ENCODE results near the gene GALNT16.

The GALNT16 gene

GRCh38 chr14:69353168-69353567 is 93.2 kb downstream of the GALNT16 start:
- Histone ChIP-seq H3K9ac (ENCODE audit: insufficient read length) (no peak overlapping the region), H3K27ac (no peak overlapping the region), H3K4me3 (no peak overlapping the region), H3K36me3 (ENCODE audit: insufficient read depth, low read length) (no peaks in the 10 kb centered on the region), H3K9me3 (ENCODE audit: low read depth, low read length) (no peaks in the 10 kb centered on the region)
- no peak for DNase-seq (ENCODE audit: low read depth, low spot score)
- TF ChIP-seq FOXP2 (optimal IDR thresholded peaks at IDR 0.05; ENCODE audit: control extremely low read depth, extremely low read length, insufficient read depth) = no peak
- TF ChIP-seq EZH2 (IDR thresholded peaks at IDR 0.05) = no peak
- TF ChIP-seq POLR2AphosphoS5 (IDR thresholded peaks at IDR 0.05; ENCODE audit: borderline replicate concordance, low read depth, low read length) = no peak

GRCh38 chr14:69354383-69355153 is 94.6 kb downstream of the GALNT16 start:
- H3K4me3 ChIP-seq = no peak overlapping the region
- H3K9ac ChIP-seq (ENCODE audit: insufficient read length) = no peak overlapping the region
- H3K9me3 ChIP-seq (ENCODE audit: low read depth, low read length) = no peaks in the 10 kb centered on the region
- H3K36me3 ChIP-seq (ENCODE audit: insufficient read depth, low read length) = no peaks in the 10 kb centered on the region
- DNase-seq (ENCODE audit: low read depth, low spot score) = no peak
- H3K27ac ChIP-seq = no peak overlapping the region
- TF ChIP-seq POLR2AphosphoS5 (IDR thresholded peaks at IDR 0.05; ENCODE audit: borderline replicate concordance, low read depth, low read length) (no peak), EZH2 (IDR thresholded peaks at IDR 0.05) (no peak), FOXP2 (optimal IDR thresholded peaks at IDR 0.05; ENCODE audit: control extremely low read depth, extremely low read length, insufficient read depth) (no peak)

GRCh38 chr14:69355154-69355597 is 95.2 kb downstream of the GALNT16 start:
- Histone ChIP-seq H3K27ac (no peak overlapping the region), H3K9ac (ENCODE audit: insufficient read length) (no peak overlapping the region), H3K4me3 (no peak overlapping the region), H3K9me3 (ENCODE audit: low read depth, low read length) (no peaks in the 10 kb centered on the region), H3K36me3 (ENCODE audit: insufficient read depth, low read length) (no peaks in the 10 kb centered on the region)
- no peak for DNase-seq (ENCODE audit: low read depth, low spot score)
- TF ChIP-seq POLR2AphosphoS5 (IDR thresholded peaks at IDR 0.05; ENCODE audit: borderline replicate concordance, low read depth, low read length) (no peak), FOXP2 (optimal IDR thresholded peaks at IDR 0.05; ENCODE audit: control extremely low read depth, extremely low read length, insufficient read depth) (no peak), EZH2 (IDR thresholded peaks at IDR 0.05) (no peak)

GRCh38 chr14:69355607-69356281 is 95.8 kb downstream of the GALNT16 start:
- no peaks in the 10 kb centered on the region for H3K36me3 ChIP-seq (ENCODE audit: insufficient read depth, low read length)
- no peak for TF ChIP-seq EZH2 (IDR thresholded peaks at IDR 0.05)
- TF ChIP-seq FOXP2 (optimal IDR thresholded peaks at IDR 0.05; ENCODE audit: control extremely low read depth, extremely low read length, insufficient read depth) = no peak
- no peak for TF ChIP-seq POLR2AphosphoS5 (IDR thresholded peaks at IDR 0.05; ENCODE audit: borderline replicate concordance, low read depth, low read length)
- H3K9me3 ChIP-seq (ENCODE audit: low read depth, low read length) = no peaks in the 10 kb centered on the region
- no peak overlapping the region for H3K4me3 ChIP-seq
- H3K27ac ChIP-seq = no peak overlapping the region
- H3K9ac ChIP-seq (ENCODE audit: insufficient read length) = no peak overlapping the region
- DNase-seq (ENCODE audit: low read depth, low spot score) = no peak

GRCh38 chr14:69356903-69357543 is 97.1 kb downstream of the GALNT16 start:
- no peak overlapping the region for H3K9ac ChIP-seq (ENCODE audit: insufficient read length)
- no peaks in the 10 kb centered on the region for H3K36me3 ChIP-seq (ENCODE audit: insufficient read depth, low read length)
- no peak for TF ChIP-seq FOXP2 (optimal IDR thresholded peaks at IDR 0.05; ENCODE audit: control extremely low read depth, extremely low read length, insufficient read depth)
- no peak for TF ChIP-seq POLR2AphosphoS5 (IDR thresholded peaks at IDR 0.05; ENCODE audit: borderline replicate concordance, low read depth, low read length)
- TF ChIP-seq EZH2 (IDR thresholded peaks at IDR 0.05) = no peak
- no peaks in the 10 kb centered on the region for H3K9me3 ChIP-seq (ENCODE audit: low read depth, low read length)
- no peak for DNase-seq (ENCODE audit: low read depth, low spot score)
- H3K27ac ChIP-seq = no peak overlapping the region
- H3K4me3 ChIP-seq = no peak overlapping the region

- Histone ChIP-seq H3K4me3 (no peak overlapping the region), H3K9me3 (ENCODE audit: low read depth, low read length) (no peaks in the 10 kb centered on the region), H3K9ac (ENCODE audit: insufficient read length) (no peak overlapping the region), H3K36me3 (ENCODE audit: insufficient read depth, low read length) (no peaks in the 10 kb centered on the region), H3K27ac (no peak overlapping the region)
- TF ChIP-seq FOXP2 (optimal IDR thresholded peaks at IDR 0.05; ENCODE audit: control extremely low read depth, extremely low read length, insufficient read depth) = no peak
- TF ChIP-seq EZH2 (IDR thresholded peaks at IDR 0.05) = no peak
- no peak for TF ChIP-seq POLR2AphosphoS5 (IDR thresholded peaks at IDR 0.05; ENCODE audit: borderline replicate concordance, low read depth, low read length)
- no peak for DNase-seq (ENCODE audit: low read depth, low spot score)
These were observed 97.7 kb downstream of the GALNT16 start for GRCh38 chr14:69357544-69358200.

GRCh38 chr14:69358233-69358963 is 98.4 kb downstream of the GALNT16 start:
- no peak overlapping the region for H3K4me3 ChIP-seq
- no peak overlapping the region for H3K27ac ChIP-seq
- no peaks in the 10 kb centered on the region for H3K36me3 ChIP-seq (ENCODE audit: insufficient read depth, low read length)
- H3K9me3 ChIP-seq (ENCODE audit: low read depth, low read length) = no peaks in the 10 kb centered on the region
- DNase-seq (ENCODE audit: low read depth, low spot score) = no peak
- TF ChIP-seq EZH2 (IDR thresholded peaks at IDR 0.05) = no peak
- no peak for TF ChIP-seq POLR2AphosphoS5 (IDR thresholded peaks at IDR 0.05; ENCODE audit: borderline replicate concordance, low read depth, low read length)
- no peak for TF ChIP-seq FOXP2 (optimal IDR thresholded peaks at IDR 0.05; ENCODE audit: control extremely low read depth, extremely low read length, insufficient read depth)
- H3K9ac ChIP-seq (ENCODE audit: insufficient read length) = no peak overlapping the region

Data from SK-N-MC (cell line).